H1 (cell line): ENCODE data around the gene PFN2. TPM values are rescaled to one million over a fixed set of nuclear protein-coding genes. Genes with fewer than 3 reads are reported as not detected.

ENCODE experiments used
- CTCF ChIA-PET: fragments of 300-600 bp; sonication (Branson Sonifier 250); formaldehyde crosslinking; loops from one replicate; lab custom pipeline; 2021; ENCODE audit not compliant: partially characterized antibody; lab: Charles Lee
- POLR2A ChIA-PET: fragments of 300-600 bp; sonication (Branson Sonifier 250); formaldehyde crosslinking; loops from one replicate; lab custom pipeline; 2021; ENCODE audit warnings: inconsistent platforms; ENCODE audit not compliant: partially characterized antibody; lab: Charles Lee
- DNase-seq, 2 experiments: peaks; one replicate each; pipeline versions ENCODE4 v3.0.0 to v3.0.0-alpha.2; 2010 to 2022; ENCODE audit warnings: low spot score in 2 of 2, low read depth in 1 of 2, mixed read lengths in 1 of 2
- FAIRE-seq: peaks from 2 replicates; lab custom pipeline; 2011; peaks lifted over from hg19 to GRCh38; lab: Jason Lieb, UNC
- H2AFZ ChIP-seq: 2 replicates; pipeline ENCODE4 v1.8.1; 2012; ENCODE audit warnings: low read length, inconsistent platforms
- H2AK5ac ChIP-seq: 2 replicates; pipeline ENCODE4 v1.6.1; 2013; ENCODE audit warnings: low read depth, low read length
- H2BK120ac ChIP-seq: replicated peaks from 2 replicates; pipeline ENCODE3; 2013; ENCODE audit warnings: low read depth, low read length, inconsistent platforms
- H2BK12ac ChIP-seq: 2 replicates; pipeline ENCODE4 v1.6.1; 2013; ENCODE audit warnings: low read depth, low read length
- H2BK15ac ChIP-seq: 2 replicates; pipeline ENCODE4 v1.6.1; 2013; ENCODE audit warnings: low read length
- H2BK20ac ChIP-seq: 2 replicates; pipeline ENCODE4 v1.6.1; 2013; ENCODE audit warnings: low read length
- H2BK5ac ChIP-seq: 2 replicates; pipeline ENCODE4 v1.6.1; 2013; ENCODE audit warnings: low read depth, low read length
- H3K14ac ChIP-seq: 2 replicates; pipeline ENCODE4 v1.6.1; 2013; ENCODE audit warnings: inconsistent platforms; ENCODE audit not compliant: insufficient read length
- H3K18ac ChIP-seq: 2 replicates; pipeline ENCODE4 v1.6.1; 2013; ENCODE audit warnings: low read length; ENCODE audit errors: extremely low read depth
- H3K23ac ChIP-seq: 2 replicates; pipeline ENCODE4 v1.6.1; 2013; ENCODE audit warnings: inconsistent platforms; ENCODE audit not compliant: insufficient read length
- H3K23me2 ChIP-seq: 2 replicates; pipeline ENCODE4 v1.6.1; 2013; ENCODE audit warnings: low read depth, low read length
- H3K27ac ChIP-seq: 2 replicates; pipeline ENCODE4 v1.6.1; 2011; ENCODE audit warnings: low read depth, low read length, inconsistent platforms
- H3K27me3 ChIP-seq, 4 experiments: replicated peaks in 1 of 4; 1 replicate in 1 of 4; 2 replicates in 3 of 4; pipeline versions ENCODE4 v1.6.1 to v1.8.1; 2011 to 2013; ENCODE audit warnings: low read length in 3 of 4, mild to moderate bottlenecking in 3 of 4, inconsistent platforms in 2 of 4, mixed read lengths in 2 of 4, moderate library complexity in 1 of 4; ENCODE audit not compliant: control insufficient read depth in 3 of 4, insufficient read depth in 3 of 4; ENCODE audit errors: extremely low read depth in 1 of 4
- H3K36me3 ChIP-seq, 4 experiments: 2 replicates each; pipeline versions ENCODE4 v1.6.1 to v1.8.1; 2011 to 2013; ENCODE audit warnings: mild to moderate bottlenecking in 4 of 4, low read length in 3 of 4, moderate library complexity in 2 of 4, control low read depth in 1 of 4, inconsistent platforms in 1 of 4; ENCODE audit not compliant: insufficient read depth in 4 of 4, control insufficient read depth in 2 of 4
- H3K4ac ChIP-seq: replicated peaks from 2 replicates; pipeline ENCODE3; 2013; ENCODE audit warnings: low read length, low read depth, mixed read lengths, inconsistent platforms; ENCODE audit not compliant: insufficient read length
- H3K4me1 ChIP-seq, 4 experiments: replicated peaks in 1 of 4; 1 replicate in 1 of 4; 2 replicates in 3 of 4; pipeline versions ENCODE4 v1.6.1 to v1.8.1; 2011 to 2013; ENCODE audit warnings: low read length in 3 of 4, inconsistent platforms in 2 of 4, mixed read lengths in 1 of 4; ENCODE audit not compliant: insufficient read depth in 4 of 4, control insufficient read depth in 3 of 4
- H3K4me2 ChIP-seq, 2 experiments: 2 replicates each; pipeline versions ENCODE4 v1.6.1 to v1.8.1; 2011 to 2013; ENCODE audit warnings: low read depth in 2 of 2, low read length in 2 of 2, control low read depth in 1 of 2, inconsistent platforms in 1 of 2, mild to moderate bottlenecking in 1 of 2; ENCODE audit not compliant: insufficient read depth in 1 of 2
- H3K4me3 ChIP-seq, 4 experiments: fragments of 200-600, 300-600 bp in 1 of 4; sonication (generic), shearing (Covaris generic), sonication (Bioruptor Twin) in 1 of 4; 2 replicates each; pipeline versions ENCODE4 v1.5.1 to v1.8.1; 2011 to 2016; ENCODE audit warnings: low read length in 4 of 4, low read depth in 3 of 4, control low read depth in 2 of 4, inconsistent platforms in 2 of 4, mild to moderate bottlenecking in 2 of 4, mixed read lengths in 1 of 4, moderate library complexity in 1 of 4; ENCODE audit not compliant: insufficient read depth in 2 of 4; ENCODE audit errors: extremely low read depth in 1 of 4
- H3K56ac ChIP-seq: replicated peaks from 2 replicates; pipeline ENCODE3; 2013; ENCODE audit warnings: low read depth, mild to moderate bottlenecking, mixed read lengths, low read length, inconsistent platforms; ENCODE audit not compliant: insufficient read length
- H3K79me1 ChIP-seq: 2 replicates; pipeline ENCODE4 v1.6.1; 2013; ENCODE audit warnings: low read depth, low read length, control low read depth
- H3K79me2 ChIP-seq, 2 experiments: 2 replicates each; pipeline versions ENCODE4 v1.6.1 to v1.8.1; 2012 to 2013; ENCODE audit warnings: low read length in 2 of 2, mild to moderate bottlenecking in 2 of 2, inconsistent platforms in 1 of 2; ENCODE audit not compliant: insufficient read depth in 2 of 2, control insufficient read depth in 1 of 2
- H3K9ac ChIP-seq, 4 experiments: replicated peaks in 1 of 4; 1 replicate in 1 of 4; 2 replicates in 3 of 4; pipeline versions ENCODE4 v1.6.1 to v1.8.1; 2011 to 2013; ENCODE audit warnings: low read depth in 3 of 4, low read length in 3 of 4, control low read depth in 2 of 4, mild to moderate bottlenecking in 2 of 4, moderate library complexity in 2 of 4, inconsistent platforms in 1 of 4; ENCODE audit errors: extremely low read depth in 1 of 4
- H3K9me3 ChIP-seq, 2 experiments: 2 replicates each; pipeline versions ENCODE4 v1.6.1 to v1.8.1; 2012 to 2013; ENCODE audit warnings: mild to moderate bottlenecking in 2 of 2, moderate library complexity in 2 of 2, control low read depth in 1 of 2, inconsistent platforms in 1 of 2, low read depth in 1 of 2, low read length in 1 of 2, mixed read lengths in 1 of 2; ENCODE audit not compliant: insufficient read depth in 2 of 2
- H4K20me1 ChIP-seq, 2 experiments: replicated peaks in 1 of 2; 2 replicates each; pipeline versions ENCODE3 to v1.8.1; 2011 to 2013; ENCODE audit warnings: inconsistent platforms in 2 of 2, low read length in 2 of 2, mild to moderate bottlenecking in 1 of 2; ENCODE audit not compliant: insufficient read depth in 2 of 2, control insufficient read depth in 1 of 2
- H4K5ac ChIP-seq: 2 replicates; pipeline ENCODE4 v1.6.1; 2013; ENCODE audit warnings: low read length, low read depth, mixed read lengths, inconsistent platforms; ENCODE audit not compliant: insufficient read length
- H4K8ac ChIP-seq: 2 replicates; pipeline ENCODE4 v1.8.0; 2013; ENCODE audit warnings: mild to moderate bottlenecking, moderate library complexity, low read length, inconsistent platforms; ENCODE audit not compliant: insufficient read depth; ENCODE audit errors: extremely low read depth
- H4K91ac ChIP-seq: replicated peaks from 2 replicates; pipeline ENCODE3; 2013; ENCODE audit warnings: low read length, mixed read lengths, inconsistent platforms; ENCODE audit not compliant: insufficient read length
- BCL11A ChIP-seq, 2 experiments: IDR thresholded peaks; one replicate each; pipeline ENCODE4 v1.6.1; 2011; ENCODE audit warnings: low read depth in 2 of 2, low read length in 2 of 2, mild to moderate bottlenecking in 2 of 2
- EZH2 ChIP-seq: fragments of 200-600 bp; sonication (generic); IDR thresholded peaks from 2 replicates; pipeline ENCODE4 v1.7.1; 2012; ENCODE audit warnings: low read depth, mild to moderate bottlenecking, moderate library complexity, low read length, inconsistent platforms; ENCODE audit not compliant: severe bottlenecking
- GABPA ChIP-seq: IDR thresholded peaks from 2 replicates; pipeline ENCODE4 v1.6.1; 2011; ENCODE audit warnings: mild to moderate bottlenecking, low read length, moderate library complexity, borderline replicate concordance; ENCODE audit not compliant: insufficient read depth
- KDM4A ChIP-seq: IDR thresholded peaks from one replicate; pipeline ENCODE4 v1.7.1; 2012; ENCODE audit warnings: low read depth, mild to moderate bottlenecking, moderate library complexity, low read length, inconsistent platforms; ENCODE audit not compliant: severe bottlenecking
- MAFK ChIP-seq: IDR thresholded peaks from 2 replicates; pipeline ENCODE4 v1.6.1; 2012; ENCODE audit warnings: low read depth, mild to moderate bottlenecking, improper control_type of control experiment, low read length
- RFX5 ChIP-seq: IDR thresholded peaks from 2 replicates; pipeline ENCODE4 v1.6.1; 2011; ENCODE audit warnings: low read depth, low read length, improper control_type of control experiment, borderline replicate concordance
- SAP30 ChIP-seq: fragments of 300-600 bp; sonication (generic); IDR thresholded peaks from 2 replicates; pipeline ENCODE4 v1.7.1; 2012; ENCODE audit warnings: low read length, moderate library complexity, mild to moderate bottlenecking, inconsistent platforms; ENCODE audit not compliant: insufficient read depth, insufficient replicate concordance
- SIN3A ChIP-seq, 2 experiments: IDR thresholded peaks in 1 of 2; conservative IDR thresholded peaks in 1 of 2; 2 replicates each; pipeline ENCODE4 v1.6.1; 2011 to 2012; ENCODE audit warnings: low read length in 2 of 2, improper control_type of control experiment in 1 of 2, low read depth in 1 of 2, mild to moderate bottlenecking in 1 of 2
- SP1 ChIP-seq: IDR thresholded peaks from 2 replicates; pipeline ENCODE4 v1.6.1; 2011; ENCODE audit warnings: low read depth, low read length
- SP4 ChIP-seq: IDR thresholded peaks from 2 replicates; pipeline ENCODE4 v1.6.1; 2012; ENCODE audit warnings: low read length, inconsistent platforms
- WGBS, 2 experiments: shearing (Covaris generic) in 1 of 2; methylation state at CpG; one replicate each; pipeline versions ENCODE4 v1.1.6 to v1.1.7; 2013 to 2015; ENCODE audit warnings: low lambda C conversion rate in 2 of 2, mixed read lengths in 2 of 2, inconsistent platforms in 1 of 2, low coverage in 1 of 2, missing lambda C conversion rate in 1 of 2; ENCODE audit not compliant: insufficient replicate concordance in 2 of 2, insufficient coverage in 1 of 2, insufficient read length in 1 of 2; ENCODE audit errors: extremely low coverage in 1 of 2, missing lambda C conversion rate in 1 of 2; 5-methylcytosine and 5-hydroxymethylcytosine counted together
- polyA plus RNA-seq, 7 experiments: library from polyadenylated mRNA; depleted of rRNA in 3 of 7; stranded (reverse) in 5 of 7; unstranded in 2 of 7; fragments of >200 nt in 5 of 7; fragments of 200-250 nt in 2 of 7; gene quantifications; 1 replicate in 5 of 7; 2 replicates in 1 of 7; 4 replicates in 1 of 7; pipeline versions ENCODE4 v1.2.1 to v1.2.3, GENCODE V29; 2011 to 2013; ENCODE audit warnings: missing spikeins in 2 of 7, mixed read lengths in 2 of 7
- total RNA-seq: library from RNA; stranded (reverse); fragmentation: NEBNext Ultra II Directional; extraction: Animal tissue kit (Norgen Biotek cat#: 25700); gene quantifications from 2 replicates; pipeline ENCODE4 v1.2.1, GENCODE V29; 2021
- TF ChIP-seq, protein P1 (sequence below): IDR thresholded peaks from 2 replicates; pipeline ENCODE4 v1.6.1; 2012; ENCODE audit warnings: low read length, inconsistent platforms

The PFN2 gene
- total and polyA plus RNA-seq, 2 of the 8 experiments (the other 6 are each of a cell fraction or from before 2014, with no cell fraction given), result 175 to 311 TPM

DNA sequence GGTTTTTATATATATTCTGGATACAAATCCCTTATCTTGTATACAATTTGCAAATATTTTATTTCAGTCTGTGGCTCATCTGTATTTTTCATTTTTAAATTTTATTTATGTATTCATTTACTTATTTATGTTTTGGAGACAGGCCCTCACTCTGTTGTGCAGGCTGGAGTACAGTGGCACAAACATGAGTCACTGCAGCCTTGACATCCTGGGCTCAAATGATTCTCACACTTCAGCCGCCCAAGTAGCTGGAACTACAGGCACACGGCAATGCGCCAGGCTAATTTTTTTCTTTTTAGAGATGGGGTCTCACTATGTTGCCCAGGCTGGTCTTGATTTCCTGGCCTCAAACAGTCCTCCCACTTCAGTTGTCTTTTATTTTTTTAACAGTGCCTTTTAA is 50.6 kb downstream of the PFN2 start:
- CTCF ChIA-PET, result interaction anchor here (1.0 to 1.2 kb wide), 3 partner anchors 17 to 41 kb away, joined by 3 read pairs; no protein-coding TSS in a partner anchor
- no peak for FAIRE-seq
- TF ChIP-seq KDM4A (no peak), SP1 (no peak), SAP30 (no peak), GABPA (no peak), SP4 (no peak), MAFK (no peak), EZH2 (no peak), SIN3A (conservative IDR thresholded peaks at IDR 0.05 in 1 of 2, IDR thresholded peaks at IDR 0.05 in 1 of 2; ENCODE audit: low read depth in 1 of 2, low read length in 2 of 2) (no peak), BCL11A (IDR thresholded peaks at IDR 0.05; ENCODE audit: low read depth in 2 of 2, low read length in 2 of 2) (no peak), RFX5 (no peak)
- TF ChIP-seq, protein P1, sequence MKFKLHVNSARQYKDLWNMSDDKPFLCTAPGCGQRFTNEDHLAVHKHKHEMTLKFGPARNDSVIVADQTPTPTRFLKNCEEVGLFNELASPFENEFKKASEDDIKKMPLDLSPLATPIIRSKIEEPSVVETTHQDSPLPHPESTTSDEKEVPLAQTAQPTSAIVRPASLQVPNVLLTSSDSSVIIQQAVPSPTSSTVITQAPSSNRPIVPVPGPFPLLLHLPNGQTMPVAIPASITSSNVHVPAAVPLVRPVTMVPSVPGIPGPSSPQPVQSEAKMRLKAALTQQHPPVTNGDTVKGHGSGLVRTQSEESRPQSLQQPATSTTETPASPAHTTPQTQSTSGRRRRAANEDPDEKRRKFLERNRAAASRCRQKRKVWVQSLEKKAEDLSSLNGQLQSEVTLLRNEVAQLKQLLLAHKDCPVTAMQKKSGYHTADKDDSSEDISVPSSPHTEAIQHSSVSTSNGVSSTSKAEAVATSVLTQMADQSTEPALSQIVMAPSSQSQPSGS, result no peak
- TF ChIP-seq, all 59 proteins: peak for 0
- Histone ChIP-seq H2BK120ac (no peak overlapping the region), H3K27ac (no peak overlapping the region), H3K27me3 (no peaks in the 10 kb centered on the region), H4K91ac (no peak overlapping the region), H2BK5ac (no peak overlapping the region), H3K79me2 (no peaks in the 10 kb centered on the region), H3K23ac (no peak overlapping the region), H4K5ac (no peak overlapping the region), H3K9ac (no peak overlapping the region), H3K14ac (no peak overlapping the region), H2AK5ac (no peak overlapping the region), H2AFZ (no peak overlapping the region), H4K20me1 (no peaks in the 10 kb centered on the region), H3K18ac (no peak overlapping the region), H3K23me2 (no peaks in the 10 kb centered on the region), H4K8ac (no peak overlapping the region), H2BK15ac (no peak overlapping the region), H3K36me3 (peaks cover 0 to 3% (median 0%) of the 10 kb centered on the region in 4 experiments; a peak in 2 of 8 replicates), H2BK12ac (no peak overlapping the region), H2BK20ac (no peak overlapping the region), H3K4me1 (no peaks in the 10 kb centered on the region), H3K4me2 (no peak overlapping the region), H3K4me3 (no peak overlapping the region), H3K9me3 (no peaks in the 10 kb centered on the region), H3K56ac (no peak overlapping the region), H3K79me1 (no peaks in the 10 kb centered on the region), H3K4ac (no peak overlapping the region)
- no peak for DNase-seq
- WGBS, 2 experiments, result 96% methylated on average over 3 of the region's 3 CpGs; no CpG with 5 or more reads in 1 of the 2 experiments
- POLR2A ChIA-PET, result no interaction called here
